Mesendoderm (in vitro differentiated cells): ENCODE data around the gene CYB5R4.

Source experiments
- DNase-seq: peaks from one replicate; pipeline ENCODE4 v3.0.0; 2013
- H2AK5ac ChIP-seq: 2 replicates; pipeline ENCODE4 v1.6.1; 2013; ENCODE audit warnings: low read length, inconsistent platforms
- H2BK120ac ChIP-seq: 2 replicates; pipeline ENCODE4 v1.6.1; 2013; ENCODE audit warnings: low read depth, mild to moderate bottlenecking, low read length, moderate library complexity, mixed read lengths
- H2BK15ac ChIP-seq: replicated peaks from 2 replicates; pipeline ENCODE4 v1.6.1; 2013; ENCODE audit warnings: low read depth, mild to moderate bottlenecking, moderate library complexity
- H2BK5ac ChIP-seq: 2 replicates; pipeline ENCODE4 v1.6.1; 2013; ENCODE audit warnings: low read length, inconsistent platforms
- H3K18ac ChIP-seq: 2 replicates; pipeline ENCODE4 v1.6.1; 2013; ENCODE audit warnings: mild to moderate bottlenecking, low read length, mixed read lengths
- H3K23ac ChIP-seq: one replicate; pipeline ENCODE4 v1.6.1; 2013; ENCODE audit warnings: low read length
- H3K27ac ChIP-seq: 2 replicates; pipeline ENCODE4 v1.5.1; 2013; ENCODE audit warnings: low read depth, mild to moderate bottlenecking, inconsistent platforms, low read length, moderate library complexity
- H3K27me3 ChIP-seq: 2 replicates; pipeline ENCODE4 v1.6.1; 2013; ENCODE audit warnings: low read length, control low read depth, mild to moderate bottlenecking, inconsistent platforms; ENCODE audit not compliant: insufficient read depth, poor library complexity
- H3K36me3 ChIP-seq: 2 replicates; pipeline ENCODE4 v1.6.1; 2013; ENCODE audit warnings: low read length, inconsistent platforms; ENCODE audit not compliant: control insufficient read depth, insufficient read depth
- H3K4ac ChIP-seq: one replicate; pipeline ENCODE4 v1.6.1; 2013; ENCODE audit warnings: low read depth, mild to moderate bottlenecking, low read length, moderate library complexity
- H3K4me1 ChIP-seq: 2 replicates; pipeline ENCODE4 v1.6.1; 2013; ENCODE audit warnings: low read depth, low read length, inconsistent platforms; ENCODE audit not compliant: control insufficient read depth
- H3K4me2 ChIP-seq: 2 replicates; pipeline ENCODE4 v1.6.1; 2013; ENCODE audit warnings: low read length
- H3K4me3 ChIP-seq: 2 replicates; pipeline ENCODE4 v1.5.1; 2013; ENCODE audit warnings: mild to moderate bottlenecking, low read length
- H3K56ac ChIP-seq: one replicate; pipeline ENCODE4 v1.6.1; 2013; ENCODE audit warnings: low read length
- H3K79me1 ChIP-seq: 2 replicates; pipeline ENCODE4 v1.6.1; 2013; ENCODE audit warnings: low read length, inconsistent platforms
- H3K79me2 ChIP-seq: 2 replicates; pipeline ENCODE4 v1.6.1; 2013; ENCODE audit warnings: mild to moderate bottlenecking, low read length; ENCODE audit not compliant: control insufficient read depth, insufficient read depth
- H3K9ac ChIP-seq: 2 replicates; pipeline ENCODE4 v1.6.1; 2013; ENCODE audit warnings: low read length, inconsistent platforms
- H4K5ac ChIP-seq: one replicate; pipeline ENCODE4 v1.6.1; 2013; ENCODE audit warnings: low read length
- H4K8ac ChIP-seq: one replicate; pipeline ENCODE4 v1.6.1; 2013; ENCODE audit warnings: low read depth, mild to moderate bottlenecking, control low read depth, low read length, moderate library complexity
- WGBS: extraction: QIAGEN DNeasy Blood & Tissue Kit; methylation state at CpG from one replicate; pipeline ENCODE4 v1.1.7; 2013; ENCODE audit warnings: low lambda C conversion rate, missing lambda C conversion rate; ENCODE audit not compliant: insufficient coverage; ENCODE audit errors: extremely low coverage; 5-methylcytosine and 5-hydroxymethylcytosine counted together

CYB5R4 gene

GRCh38 chr6:83978324-83978734 is 118.8 kb downstream of the CYB5R4 start:
- H3K36me3 ChIP-seq, result no peaks in the 10 kb centered on the region
- H3K27ac ChIP-seq, result no peak overlapping the region
- H3K4me1 ChIP-seq, result peaks cover 2% of the 10 kb centered on the region
- no peaks in the 10 kb centered on the region for H3K27me3 ChIP-seq
- no peak overlapping the region for H4K5ac ChIP-seq
- no peaks in the 10 kb centered on the region for H3K79me1 ChIP-seq
- no peak overlapping the region for H3K23ac ChIP-seq
- H2BK15ac ChIP-seq, result no peak overlapping the region
- no peak overlapping the region for H3K9ac ChIP-seq
- no peak overlapping the region for H4K8ac ChIP-seq
- H3K18ac ChIP-seq, result no peak overlapping the region
- H2AK5ac ChIP-seq, result no peak overlapping the region
- H3K79me2 ChIP-seq, result no peaks in the 10 kb centered on the region
- H3K4me3 ChIP-seq, result no peak overlapping the region
- H3K4ac ChIP-seq, result no peak overlapping the region
- no peak overlapping the region for H3K56ac ChIP-seq
- H3K4me2 ChIP-seq, result no peak overlapping the region
- peak; percentile 37 for DNase-seq
- no peak overlapping the region for H2BK120ac ChIP-seq
- WGBS, result no CpG with 5 or more reads among the region's 1 CpG
- no peak overlapping the region for H2BK5ac ChIP-seq

GRCh38 chr6:83978997-83979396 is 119.5 kb downstream of the CYB5R4 start:
- Histone ChIP-seq H3K27me3 (no peaks in the 10 kb centered on the region), H3K56ac (no peak overlapping the region)
- WGBS, result no CpG with 5 or more reads among the region's 3 CpGs

GRCh38 chr6:83984411-83984810 is 124.9 kb downstream of the CYB5R4 start:
- no peak overlapping the region for H2AK5ac ChIP-seq
- H3K27me3 ChIP-seq, result no peaks in the 10 kb centered on the region
- no peak overlapping the region for H3K9ac ChIP-seq
- no peak overlapping the region for H3K23ac ChIP-seq
- H4K5ac ChIP-seq, result no peak overlapping the region
- WGBS, result no CpG with 5 or more reads among the region's 1 CpG
- no peak overlapping the region for H3K56ac ChIP-seq
- no peaks in the 10 kb centered on the region for H3K79me1 ChIP-seq
- H3K4me2 ChIP-seq, result no peak overlapping the region
- H3K36me3 ChIP-seq, result no peaks in the 10 kb centered on the region
- H3K4me1 ChIP-seq, result no peaks in the 10 kb centered on the region
- H3K79me2 ChIP-seq, result no peaks in the 10 kb centered on the region
- H2BK5ac ChIP-seq, result no peak overlapping the region
- H3K4me3 ChIP-seq, result no peak overlapping the region
- no peak for DNase-seq
- H3K4ac ChIP-seq, result no peak overlapping the region
- H2BK15ac ChIP-seq, result no peak overlapping the region
- H3K27ac ChIP-seq, result no peak overlapping the region
- H4K8ac ChIP-seq, result no peak overlapping the region
- no peak overlapping the region for H2BK120ac ChIP-seq
- H3K18ac ChIP-seq, result no peak overlapping the region

More at GRCh38 chr6:83978997-83979396, 119.5 kb downstream of the CYB5R4 start:
- Histone ChIP-seq H3K18ac (no peak overlapping the region), H3K23ac (no peak overlapping the region), H3K79me2 (no peaks in the 10 kb centered on the region), H2AK5ac (no peak overlapping the region), H3K36me3 (no peaks in the 10 kb centered on the region), H2BK15ac (no peak overlapping the region), H3K4me2 (no peak overlapping the region), H4K8ac (no peak overlapping the region), H3K9ac (no peak overlapping the region), H3K4me3 (no peak overlapping the region), H2BK120ac (no peak overlapping the region), H3K79me1 (no peaks in the 10 kb centered on the region), H2BK5ac (no peak overlapping the region), H3K27ac (no peak overlapping the region), H3K4me1 (peaks cover 2% of the 10 kb centered on the region), H4K5ac (no peak overlapping the region), H3K4ac (no peak overlapping the region)
- no peak for DNase-seq

- no peaks in the 10 kb centered on the region for H3K27me3 ChIP-seq
- no peak overlapping the region for H3K4me2 ChIP-seq
- H2BK120ac ChIP-seq, result no peak overlapping the region
- H3K4ac ChIP-seq, result no peak overlapping the region
- no peaks in the 10 kb centered on the region for H3K4me1 ChIP-seq
- H4K5ac ChIP-seq, result no peak overlapping the region
- no peak overlapping the region for H2BK15ac ChIP-seq
- H2AK5ac ChIP-seq, result no peak overlapping the region
- WGBS, result no CpG with 5 or more reads among the region's 1 CpG
- H3K79me2 ChIP-seq, result no peaks in the 10 kb centered on the region
- H3K23ac ChIP-seq, result no peak overlapping the region
- no peak overlapping the region for H2BK5ac ChIP-seq
- no peak overlapping the region for H4K8ac ChIP-seq
- no peak for DNase-seq
- no peaks in the 10 kb centered on the region for H3K36me3 ChIP-seq
- no peak overlapping the region for H3K18ac ChIP-seq
- no peak overlapping the region for H3K9ac ChIP-seq
- H3K56ac ChIP-seq, result no peak overlapping the region
- no peaks in the 10 kb centered on the region for H3K79me1 ChIP-seq
- H3K4me3 ChIP-seq, result no peak overlapping the region
- no peak overlapping the region for H3K27ac ChIP-seq
These were observed 125.8 kb downstream of the CYB5R4 start for GRCh38 chr6:83985308-83985713.

DNA sequence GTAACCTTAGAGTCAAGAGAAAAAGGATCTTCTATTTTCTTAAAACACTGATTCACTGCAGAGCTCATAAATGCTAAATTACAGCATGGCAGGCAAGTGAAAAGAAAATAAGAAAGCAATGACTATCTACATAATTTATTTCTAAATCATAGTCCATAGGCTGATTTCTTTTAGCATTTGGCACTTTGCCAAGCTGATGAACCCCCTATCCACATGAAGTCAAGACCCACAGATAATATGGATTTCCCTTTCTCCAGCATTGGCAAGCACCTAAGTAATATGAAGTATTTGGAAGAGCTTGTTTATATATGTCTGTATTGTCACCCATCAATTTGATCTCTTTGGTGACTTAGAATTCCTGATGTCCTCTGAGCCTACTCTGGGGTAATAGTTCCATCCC is 126.2 kb downstream of the CYB5R4 start:
- no peak overlapping the region for H3K18ac ChIP-seq
- no peak for DNase-seq
- H3K23ac ChIP-seq, result no peak overlapping the region
- H2BK5ac ChIP-seq, result no peak overlapping the region
- no peak overlapping the region for H3K56ac ChIP-seq
- H3K79me1 ChIP-seq, result no peaks in the 10 kb centered on the region
- no peak overlapping the region for H3K4me2 ChIP-seq
- no peaks in the 10 kb centered on the region for H3K4me1 ChIP-seq
- H3K4me3 ChIP-seq, result no peak overlapping the region
- H3K79me2 ChIP-seq, result no peaks in the 10 kb centered on the region
- H3K36me3 ChIP-seq, result no peaks in the 10 kb centered on the region
- H3K27ac ChIP-seq, result no peak overlapping the region
- no peak overlapping the region for H2AK5ac ChIP-seq
- H2BK15ac ChIP-seq, result no peak overlapping the region
- H4K8ac ChIP-seq, result no peak overlapping the region
- H4K5ac ChIP-seq, result no peak overlapping the region
- H3K27me3 ChIP-seq, result no peaks in the 10 kb centered on the region
- no peak overlapping the region for H2BK120ac ChIP-seq
- H3K9ac ChIP-seq, result no peak overlapping the region
- H3K4ac ChIP-seq, result no peak overlapping the region

GRCh38 chr6:83998021-83998584 is 138.6 kb downstream of the CYB5R4 start:
- Histone ChIP-seq H3K4ac (no peak overlapping the region), H3K27ac (no peak overlapping the region), H3K4me2 (no peak overlapping the region), H4K5ac (no peak overlapping the region), H2BK15ac (no peak overlapping the region), H3K79me2 (no peaks in the 10 kb centered on the region), H4K8ac (no peak overlapping the region), H2BK120ac (no peak overlapping the region), H3K27me3 (no peaks in the 10 kb centered on the region), H3K23ac (no peak overlapping the region), H3K9ac (no peak overlapping the region), H3K36me3 (no peaks in the 10 kb centered on the region), H3K18ac (no peak overlapping the region), H3K56ac (no peak overlapping the region), H2AK5ac (no peak overlapping the region), H3K79me1 (no peaks in the 10 kb centered on the region), H3K4me1 (no peaks in the 10 kb centered on the region), H3K4me3 (no peak overlapping the region), H2BK5ac (no peak overlapping the region)
- DNase-seq, result no peak
